Cardiac septum (tissue), 1 donor: ENCODE measurements around the gene LRP6. TPM values are rescaled to one million over a fixed set of nuclear protein-coding genes. Genes with fewer than 3 reads are reported as not detected.

Experiments used
- microRNA-seq: library from miRNA; unstranded; fragments of <30 nt; microRNA quantifications from one replicate; pipeline ENCODE4 v1.2.0, GENCODE V29; 2020
- total RNA-seq: library from RNA; stranded (reverse); fragmentation: NEBNext Ultra II Directional; extraction: Animal tissue kit (Norgen Biotek cat#: 25700); gene quantifications from one replicate; pipeline ENCODE4 v1.2.1, GENCODE V29; 2021
- donor health status: DM: no; HTN: no; CAD: no.

The LRP6 gene
- total RNA-seq, 1 donor from 2014 or later: 27.4 TPM

Small RNA genes within 50 kb of the gene (microRNA-seq; reads per million reads assigned to microRNA genes)
- not detected for gene MIR1244-4

Other genes with a start within 250 kb of the LRP6 start
- gene BCL2L14, start 196.1 kb downstream of the LRP6 start, total RNA-seq: not detected
- gene MANSC1, start 83.2 kb upstream of the LRP6 start, total RNA-seq: 9.2 TPM
- gene BORCS5, start 90.0 kb upstream of the LRP6 start, total RNA-seq: 9.7 TPM